Prostate gland (tissue), 2 donors: Measurements from ENCODE around the gene SLITRK3. TPM values are rescaled to one million over a fixed set of nuclear protein-coding genes. Genes with fewer than 3 reads are reported as not detected.
A peak's percentile ranks its signal among the peaks of the same experiment; 100 is the strongest.

Experiments used
- DNase-seq: peaks from one replicate; pipeline ENCODE4 v3.0.0-alpha.2; 2019; ENCODE audit warnings: low spot score
- H3K27ac ChIP-seq, 2 donors: fragments of 200-600 bp; sonication (generic); 2 replicates each; pipeline ENCODE4 v1.5.1; 2017 to 2019
- H3K27me3 ChIP-seq: fragments of 200-600 bp; sonication (generic); replicated peaks from 2 replicates; pipeline ENCODE4 v1.5.1; 2019; ENCODE audit not compliant: insufficient read depth
- H3K36me3 ChIP-seq, 2 donors: fragments of 200-600 bp; sonication (generic); 1 replicate in 1 of 2; 2 replicates in 1 of 2; pipeline versions ENCODE4 v1.5.1 to v1.8.1; 2017 to 2019
- H3K4me1 ChIP-seq: fragments of 200-600 bp; sonication (generic); replicated peaks from 2 replicates; pipeline ENCODE4 v1.5.1; 2019
- H3K4me3 ChIP-seq, 2 donors: fragments of 200-600 bp; sonication (generic); 2 replicates each; pipeline ENCODE4 v1.5.1; 2017 to 2019
- H3K9me3 ChIP-seq: fragments of 200-600 bp; sonication (generic); 2 replicates; pipeline ENCODE4 v1.5.1; 2017
- CTCF ChIP-seq, 4 experiments: fragments of 200-600 bp in 2 of 4; fragments of 450-650 bp in 2 of 4; sonication (generic) in 2 of 4; IDR thresholded peaks; 1 replicate in 3 of 4; 2 replicates in 1 of 4; pipeline ENCODE4 v1.5.1; 2016 to 2019; ENCODE audit warnings: antibody characterized with exemption in 4 of 4, mild to moderate bottlenecking in 2 of 4, moderate library complexity in 2 of 4
- POLR2A ChIP-seq: fragments of 450-650 bp; IDR thresholded peaks from one replicate; pipeline ENCODE4 v1.6.1; 2016; ENCODE audit warnings: antibody characterized with exemption, mild to moderate bottlenecking
- POLR2AphosphoS5 ChIP-seq: sonication (generic); formaldehyde crosslinking; IDR thresholded peaks from one replicate; pipeline ENCODE4 v1.6.1; 2017; ENCODE audit warnings: antibody characterized with exemption
- WGBS: methylation state at CpG from one replicate; pipeline ENCODE4 v1.1.5; 2018; 5-methylcytosine and 5-hydroxymethylcytosine counted together
- intact Hi-C: fragments of 100-400 bp; cut with DNase I; formaldehyde crosslinking; loops from one replicate; pipeline ENCODE4 v1.14.2; 2022
- total RNA-seq, 2 donors: library from RNA; depleted of rRNA; stranded (reverse); fragments of >200 nt; gene quantifications; one replicate each; pipeline ENCODE4 v1.1.0, GENCODE V29; 2016

The SLITRK3 gene
- total RNA-seq, 2 donors from 2014 or later, result 0.11 to 0.50 TPM

DNA sequence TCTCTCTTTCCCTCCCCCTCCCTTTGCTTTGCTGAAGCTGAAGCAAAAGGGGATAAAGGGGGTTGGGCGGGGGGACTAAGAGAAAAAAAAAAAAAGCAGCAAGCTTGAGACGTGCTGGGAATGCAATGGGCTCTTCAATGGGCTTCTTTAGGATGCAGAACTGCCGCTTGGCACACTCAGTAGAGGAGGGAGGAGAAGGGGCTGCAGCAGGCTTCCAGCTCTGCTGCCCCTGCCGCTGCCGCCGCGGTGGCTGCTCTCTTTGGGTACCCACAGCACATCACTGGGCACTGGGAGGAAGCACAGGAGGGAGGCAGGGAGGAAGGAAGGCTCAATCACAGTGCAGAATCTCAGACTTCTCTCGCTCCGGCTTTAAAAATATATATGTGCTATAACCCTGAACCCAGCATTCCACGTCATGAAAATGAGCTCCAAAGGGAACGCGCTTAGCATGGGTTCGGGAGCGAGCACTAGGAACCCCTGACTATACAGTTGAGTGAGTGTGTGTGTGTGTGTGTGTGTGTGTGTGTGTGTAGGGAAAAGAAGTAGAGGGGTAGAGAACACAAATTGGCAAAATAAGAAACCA, 3.5 kb downstream of the SLITRK3 start:
- H3K4me3 ChIP-seq, result no peak overlapping the region
- WGBS, result 5% methylated on average over 14 of the region's 14 CpGs
- TF ChIP-seq POLR2AphosphoS5 (no peak), CTCF (IDR thresholded peaks at IDR 0.05) (no peak), POLR2A (no peak)
- peaks cover 3% of the 10 kb centered on the region for H3K4me1 ChIP-seq
- H3K27me3 ChIP-seq, result peaks cover 29% of the 10 kb centered on the region
- no peaks in the 10 kb centered on the region for H3K9me3 ChIP-seq
- DNase-seq, result no peak
- no peaks in the 10 kb centered on the region for H3K36me3 ChIP-seq
- intact Hi-C loops, result no loop called here
- H3K27ac ChIP-seq, result no peak overlapping the region

DNA sequence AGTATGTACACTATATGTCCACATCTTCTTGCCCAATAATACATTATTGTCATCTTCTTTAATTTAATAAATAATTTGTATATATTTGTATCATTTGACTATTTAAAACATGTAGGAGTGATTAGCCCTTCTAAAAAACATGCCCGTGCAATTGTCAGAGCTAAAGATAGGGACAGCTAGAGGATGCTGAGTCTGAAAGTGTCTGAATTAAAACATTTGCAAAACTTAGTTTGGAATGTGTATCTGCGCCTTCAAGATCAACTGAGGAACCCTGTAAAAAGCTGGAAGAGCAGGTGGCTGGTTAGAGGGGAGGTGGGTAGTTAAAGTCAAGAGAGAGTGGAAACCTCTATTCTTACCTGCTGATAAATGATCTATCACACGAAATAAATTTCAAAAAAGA, 4.7 kb downstream of the SLITRK3 start:
- H3K36me3 ChIP-seq, result no peaks in the 10 kb centered on the region
- intact Hi-C loops, result no loop called here
- TF ChIP-seq CTCF (IDR thresholded peaks at IDR 0.05) (no peak), POLR2AphosphoS5 (no peak), POLR2A (no peak)
- H3K9me3 ChIP-seq, result no peaks in the 10 kb centered on the region
- H3K27ac ChIP-seq, result no peak overlapping the region
- no peak overlapping the region for H3K4me3 ChIP-seq
- WGBS, result 43% methylated on average over 3 of the region's 3 CpGs
- DNase-seq, result no peak
- peaks cover 2% of the 10 kb centered on the region for H3K4me1 ChIP-seq
- H3K27me3 ChIP-seq, result peaks cover 23% of the 10 kb centered on the region

GRCh38 chr3:165188452-165188851, 7.7 kb downstream of the SLITRK3 start:
- no peaks in the 10 kb centered on the region for H3K36me3 ChIP-seq
- peaks cover 3% of the 10 kb centered on the region for H3K27me3 ChIP-seq
- H3K27ac ChIP-seq, result no peak overlapping the region
- intact Hi-C loops, result no loop called here
- DNase-seq, result no peak
- 93% methylated on average over 12 of the region's 12 CpGs for WGBS
- no peaks in the 10 kb centered on the region for H3K4me1 ChIP-seq
- no peaks in the 10 kb centered on the region for H3K9me3 ChIP-seq
- TF ChIP-seq CTCF (IDR thresholded peaks at IDR 0.05), result no peak
- no peak for TF ChIP-seq POLR2A
- TF ChIP-seq POLR2AphosphoS5, result no peak
- H3K4me3 ChIP-seq, result no peak overlapping the region

DNA sequence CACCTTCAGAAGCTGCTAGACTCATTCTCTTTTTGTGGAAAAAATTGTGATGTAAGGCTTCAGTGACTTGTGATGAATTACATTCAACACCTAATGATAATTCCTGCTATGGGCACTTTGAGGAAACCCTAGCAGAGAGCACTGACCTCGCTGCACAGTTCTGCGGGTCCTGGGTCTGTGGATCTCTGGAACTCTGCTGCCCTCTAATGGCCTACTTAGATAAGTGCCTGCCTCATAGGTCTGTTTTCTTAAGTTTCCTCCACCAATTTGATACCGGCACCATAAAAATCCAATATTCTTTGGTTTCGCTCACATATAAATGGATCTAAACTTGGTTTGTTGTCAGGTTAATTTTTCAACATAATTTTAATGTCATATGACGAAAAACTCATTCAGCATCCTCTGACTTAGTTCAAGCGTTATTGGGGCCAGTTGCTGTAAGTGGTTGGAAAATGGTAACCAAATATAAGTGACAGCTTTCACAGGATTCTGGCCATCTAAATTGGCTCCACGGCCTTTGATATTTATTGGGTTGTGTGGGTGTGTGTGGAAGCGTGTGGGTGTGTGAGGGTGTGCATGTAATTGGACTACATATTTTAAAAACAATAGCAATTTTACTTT, 10.4 kb downstream of the SLITRK3 start:
- peak; percentile 37 for DNase-seq
- H3K27ac ChIP-seq, result no peak overlapping the region
- no peaks in the 10 kb centered on the region for H3K9me3 ChIP-seq
- WGBS, result 20% methylated on average over 8 of the region's 8 CpGs
- intact Hi-C loops, result no loop called here
- H3K36me3 ChIP-seq, result no peaks in the 10 kb centered on the region
- H3K27me3 ChIP-seq, result no peaks in the 10 kb centered on the region
- H3K4me3 ChIP-seq, result no peak overlapping the region
- TF ChIP-seq CTCF (IDR thresholded peaks at IDR 0.05) (peak in 3 of 4 experiments; percentile 48 to 70 (median 56)), POLR2A (no peak)
- no peaks in the 10 kb centered on the region for H3K4me1 ChIP-seq

GRCh38 chr3:165181556-165181955, 14.6 kb downstream of the SLITRK3 start:
- TF ChIP-seq CTCF (IDR thresholded peaks at IDR 0.05), result no peak
- TF ChIP-seq POLR2A, result no peak
- TF ChIP-seq POLR2AphosphoS5, result no peak
- no peak for DNase-seq
- WGBS, result 83% methylated on average over 1 of the region's 1 CpG
- Histone ChIP-seq H3K27me3 (no peaks in the 10 kb centered on the region), H3K9me3 (no peaks in the 10 kb centered on the region), H3K36me3 (no peaks in the 10 kb centered on the region), H3K4me3 (no peak overlapping the region), H3K4me1 (no peaks in the 10 kb centered on the region), H3K27ac (no peak overlapping the region)
- intact Hi-C loops, result no loop called here
